Jurkat, Clone E6-1 (cell line): ENCODE measurements around the gene APIP.
"Not testable (repeated sequence)": the region's sequence is repeated elsewhere in the genome, so short reads cannot be mapped to it uniquely, and the experiment has no call there.

Experiments used
- DNase-seq: peaks from one replicate; pipeline ENCODE4 v3.0.0-alpha.2; 2011; ENCODE audit warnings: low read depth, low spot score
- H3K4me3 ChIP-seq: 2 replicates; pipeline ENCODE4 v1.5.1; 2011; ENCODE audit warnings: mild to moderate bottlenecking, low read length, control low read depth, moderate library complexity

The APIP gene

GRCh38 chr11:34928268-34928959, 12.2 kb upstream of the APIP start:
- DNase-seq, result no peak
- no peak overlapping the region for H3K4me3 ChIP-seq

GRCh38 chr11:34926831-34927132, 10.6 kb upstream of the APIP start:
- H3K4me3 ChIP-seq, result no peak overlapping the region
- no peak for DNase-seq

- DNase-seq, result peak; percentile 51
- no peak overlapping the region for H3K4me3 ChIP-seq
Measured at GRCh38 chr11:34926101-34926830, 10.1 kb upstream of the APIP start.

GRCh38 chr11:34924714-34925113, 8.5 kb upstream of the APIP start:
- H3K4me3 ChIP-seq, result no peak overlapping the region
- DNase-seq, result no peak

- DNase-seq, result no peak
- no peak overlapping the region for H3K4me3 ChIP-seq
Measured at GRCh38 chr11:34921156-34921555, 5.0 kb upstream of the APIP start.

GRCh38 chr11:34916843-34917770, 928 bp upstream of the APIP start:
- no peak for DNase-seq
- H3K4me3 ChIP-seq, result peak overlapping the region; percentile 61

GRCh38 chr11:34915136-34916014, 804 bp downstream of the APIP start:
- DNase-seq, result no peak
- H3K4me3 ChIP-seq, result peak overlapping the region; percentile 61

GRCh38 chr11:34913556-34913955, 2.6 kb downstream of the APIP start:
- not testable (repeated sequence) for DNase-seq, H3K4me3 ChIP-seq

- DNase-seq, result no peak
- no peak overlapping the region for H3K4me3 ChIP-seq
Measured at GRCh38 chr11:34911676-34912075, 4.5 kb downstream of the APIP start.

GRCh38 chr11:34910817-34911216, 5.4 kb downstream of the APIP start:
- H3K4me3 ChIP-seq, result no peak overlapping the region
- DNase-seq, result no peak

GRCh38 chr11:34909955-34910354, 6.2 kb downstream of the APIP start:
- H3K4me3 ChIP-seq, result no peak overlapping the region
- no peak for DNase-seq

- DNase-seq, result peak; percentile 87
- no peak overlapping the region for H3K4me3 ChIP-seq
Measured at GRCh38 chr11:34909415-34909814, 6.8 kb downstream of the APIP start.

- DNase-seq, result no peak
- no peak overlapping the region for H3K4me3 ChIP-seq
Measured at GRCh38 chr11:34907934-34908593, 8.1 kb downstream of the APIP start.

- no peak overlapping the region for H3K4me3 ChIP-seq
- DNase-seq, result no peak
Measured at GRCh38 chr11:34905666-34906065, 10.5 kb downstream of the APIP start.

GRCh38 chr11:34904421-34904955, 11.7 kb downstream of the APIP start:
- H3K4me3 ChIP-seq, result no peak overlapping the region
- DNase-seq, result peak; percentile 48

- no peak for DNase-seq
- no peak overlapping the region for H3K4me3 ChIP-seq
Measured at GRCh38 chr11:34899633-34900016, 16.6 kb downstream of the APIP start.

- DNase-seq, result no peak
- H3K4me3 ChIP-seq, result no peak overlapping the region
Measured at GRCh38 chr11:34898474-34898873, 17.7 kb downstream of the APIP start.

- no peak for DNase-seq
Measured at GRCh38 chr11:34897171-34897870, 18.9 kb downstream of the APIP start.

More at GRCh38 chr11:34897171-34897870, 18.9 kb downstream of the APIP start:
- no peak overlapping the region for H3K4me3 ChIP-seq
